ENCODE data around the gene MSX2.

- TF ChIP-seq CTCF (IDR thresholded peaks at IDR 0.05) (no peak), POLR2A (IDR thresholded peaks at IDR 0.05) (no peak)
Observed at GRCh38 chr5:174717826-174718455, 6.4 kb upstream of the MSX2 start.
